Cardiac fibroblast (primary cell): ENCODE data around the gene WDR33.

Experiments
- DNase-seq, 2 donors: peaks; one replicate each; pipeline versions ENCODE4 v3.0.0 to v3.0.0-alpha.2; 2010; ENCODE audit warnings: low read depth in 2 of 2
- H3K4me3 ChIP-seq, 2 donors: replicated peaks in 1 of 2; 1 replicate in 1 of 2; 2 replicates in 1 of 2; pipeline ENCODE4 v1.5.1; 2011; ENCODE audit warnings: low read depth in 2 of 2, low read length in 2 of 2, mild to moderate bottlenecking in 2 of 2, moderate library complexity in 1 of 2
- TF ChIP-seq, protein P1 (sequence below): IDR thresholded peaks from one replicate; pipeline ENCODE4 v1.5.1; 2011; ENCODE audit warnings: low read depth, mild to moderate bottlenecking, low read length, inconsistent platforms

The WDR33 gene

DNA sequence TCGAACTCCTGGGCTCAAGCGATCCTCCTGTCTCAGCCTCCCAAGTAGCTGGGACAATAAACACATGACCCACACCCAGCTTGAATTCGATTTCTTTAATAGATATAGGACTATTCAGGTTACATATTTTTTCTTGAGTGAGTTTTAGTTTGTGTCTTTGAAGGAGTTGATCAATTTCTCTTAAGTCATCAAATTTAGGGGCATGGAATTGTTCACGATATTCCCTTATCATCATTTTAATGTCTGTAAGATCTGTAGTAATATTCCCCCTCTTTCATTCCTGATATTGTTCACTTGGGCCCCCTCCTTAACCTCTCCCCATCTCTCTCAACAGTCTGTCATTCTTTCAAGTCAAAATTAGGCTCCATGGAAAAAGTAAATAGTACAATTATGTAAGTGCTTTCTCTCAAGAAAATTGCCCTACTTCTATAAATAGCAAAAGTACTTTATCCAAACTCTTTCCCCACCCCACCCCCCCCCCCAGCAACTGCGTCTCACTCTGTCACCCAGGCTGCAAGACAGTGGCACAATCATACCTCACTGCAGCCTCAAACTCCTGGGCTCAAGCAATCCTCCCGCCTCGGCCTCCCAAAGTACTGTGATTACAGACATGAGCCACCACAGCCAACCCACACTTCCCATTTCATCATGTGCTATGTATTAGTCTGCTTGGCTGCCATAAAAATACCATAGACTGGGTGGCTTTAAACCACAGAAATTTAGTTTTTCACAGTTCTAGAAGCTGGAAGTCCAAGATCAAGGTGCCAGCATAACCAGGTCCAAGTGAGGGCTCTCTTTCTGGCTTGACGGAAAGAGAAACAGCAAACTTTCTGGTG is 20.1 kb downstream of the WDR33 start:
- no peak for DNase-seq
- TF ChIP-seq, protein P1, sequence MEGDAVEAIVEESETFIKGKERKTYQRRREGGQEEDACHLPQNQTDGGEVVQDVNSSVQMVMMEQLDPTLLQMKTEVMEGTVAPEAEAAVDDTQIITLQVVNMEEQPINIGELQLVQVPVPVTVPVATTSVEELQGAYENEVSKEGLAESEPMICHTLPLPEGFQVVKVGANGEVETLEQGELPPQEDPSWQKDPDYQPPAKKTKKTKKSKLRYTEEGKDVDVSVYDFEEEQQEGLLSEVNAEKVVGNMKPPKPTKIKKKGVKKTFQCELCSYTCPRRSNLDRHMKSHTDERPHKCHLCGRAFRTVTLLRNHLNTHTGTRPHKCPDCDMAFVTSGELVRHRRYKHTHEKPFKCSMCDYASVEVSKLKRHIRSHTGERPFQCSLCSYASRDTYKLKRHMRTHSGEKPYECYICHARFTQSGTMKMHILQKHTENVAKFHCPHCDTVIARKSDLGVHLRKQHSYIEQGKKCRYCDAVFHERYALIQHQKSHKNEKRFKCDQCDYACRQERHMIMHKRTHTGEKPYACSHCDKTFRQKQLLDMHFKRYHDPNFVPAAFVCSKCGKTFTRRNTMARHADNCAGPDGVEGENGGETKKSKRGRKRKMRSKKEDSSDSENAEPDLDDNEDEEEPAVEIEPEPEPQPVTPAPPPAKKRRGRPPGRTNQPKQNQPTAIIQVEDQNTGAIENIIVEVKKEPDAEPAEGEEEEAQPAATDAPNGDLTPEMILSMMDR = no peak
- H3K4me3 ChIP-seq = no peak overlapping the region

DNA sequence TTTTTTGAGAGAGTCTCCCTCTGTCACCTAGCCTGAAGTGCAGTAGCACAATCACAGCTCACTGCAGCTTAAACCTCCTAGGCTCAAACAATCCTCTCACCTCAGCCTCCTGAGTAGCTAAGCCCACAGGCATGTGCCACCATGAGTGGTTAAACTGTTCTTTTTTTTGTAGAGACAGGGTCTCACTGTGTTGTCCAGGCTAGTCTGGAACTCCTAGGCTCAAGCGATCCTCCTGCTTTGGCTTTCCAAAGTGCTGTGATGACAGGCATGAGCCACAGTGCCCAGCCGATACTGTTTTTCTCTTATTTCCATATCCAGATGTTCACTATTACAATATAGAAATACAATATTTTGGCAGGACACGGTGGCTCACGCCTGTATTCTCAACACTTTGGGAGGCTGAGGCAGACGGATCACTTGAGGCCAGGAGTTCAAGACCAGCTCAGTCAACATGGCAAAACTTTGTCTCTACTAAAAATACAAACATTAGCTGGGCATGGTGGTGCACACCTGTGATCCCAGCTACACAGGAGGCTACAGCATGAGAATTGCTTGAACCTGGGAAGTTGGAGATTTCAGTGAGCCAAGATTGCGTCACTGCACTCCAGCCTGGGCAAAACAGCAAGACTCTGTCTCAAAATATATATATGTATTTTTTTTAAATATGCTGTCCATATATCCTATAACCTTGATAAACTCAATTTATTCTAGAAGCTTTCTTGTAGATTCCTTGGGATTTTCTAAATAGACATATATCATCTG is 24.7 kb downstream of the WDR33 start:
- TF ChIP-seq, protein P1 = no peak
- H3K4me3 ChIP-seq = no peak overlapping the region
- no peak for DNase-seq

DNA sequence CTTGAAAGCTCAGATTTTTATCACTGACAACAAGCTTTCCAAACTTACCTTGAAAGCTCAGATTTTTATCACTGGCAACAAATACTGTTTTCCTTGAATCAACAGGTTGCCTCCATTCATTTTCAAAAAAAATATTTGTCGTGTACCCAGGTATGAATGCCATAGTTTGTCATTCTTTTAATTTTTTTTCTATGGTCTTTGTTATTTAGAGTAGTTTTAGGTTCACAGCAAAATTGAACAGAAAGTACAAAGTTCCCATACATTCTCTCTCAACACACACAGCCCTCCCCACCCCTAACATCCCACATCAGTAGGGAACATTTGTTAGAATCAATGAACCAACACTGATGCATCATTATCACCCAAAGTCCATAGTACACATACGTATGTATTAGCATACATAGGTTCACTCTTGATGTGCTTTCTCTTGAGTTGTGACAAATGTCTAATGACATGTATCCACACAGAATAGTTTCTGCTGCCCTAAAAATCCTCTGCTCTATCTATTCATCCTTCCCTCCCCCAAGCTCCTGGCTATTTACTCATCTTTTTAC is 25.9 kb downstream of the WDR33 start:
- no peak for DNase-seq
- H3K4me3 ChIP-seq = no peak overlapping the region
- TF ChIP-seq, protein P1 = no peak

DNA sequence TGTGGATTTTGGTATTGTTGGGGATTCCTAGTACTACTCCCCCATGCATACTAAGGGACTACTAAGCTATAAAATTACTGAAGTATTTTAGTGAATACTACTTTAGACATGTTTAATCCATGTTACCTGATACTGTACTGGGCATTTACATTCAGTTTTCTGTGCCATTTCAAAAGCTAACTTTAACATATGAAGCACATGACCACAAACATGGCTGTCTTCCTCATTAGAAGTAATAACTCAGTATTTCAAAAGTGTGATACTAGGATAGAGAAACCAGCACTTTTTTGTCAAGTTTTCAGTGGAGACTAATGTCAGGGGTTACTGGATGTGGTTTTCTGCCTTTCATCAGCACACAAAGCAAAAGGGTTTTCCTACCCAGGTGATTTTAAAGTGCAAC is 27.9 kb downstream of the WDR33 start:
- no peak overlapping the region for H3K4me3 ChIP-seq
- no peak for DNase-seq
- TF ChIP-seq, protein P1 = no peak

DNA sequence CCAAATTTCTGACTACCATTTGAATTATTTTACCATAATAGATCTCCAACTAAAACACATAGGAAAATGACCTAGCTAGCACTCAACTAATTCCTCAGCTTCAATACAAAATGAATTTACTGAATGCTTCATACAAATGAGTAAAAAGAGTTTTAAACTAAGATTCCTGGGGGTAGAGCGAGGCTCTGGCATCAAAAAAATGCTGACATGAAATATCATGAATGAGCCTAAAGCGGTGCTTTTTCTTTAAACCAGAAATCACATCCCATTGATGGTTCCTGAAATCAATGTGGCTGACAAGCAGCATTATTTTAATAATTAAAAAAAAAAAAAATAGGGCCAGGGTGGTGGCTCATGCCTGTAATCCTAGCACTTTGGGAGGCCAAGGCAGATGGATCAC is 32.1 kb downstream of the WDR33 start:
- H3K4me3 ChIP-seq = no peak overlapping the region
- TF ChIP-seq, protein P1 = no peak
- DNase-seq = no peak

DNA sequence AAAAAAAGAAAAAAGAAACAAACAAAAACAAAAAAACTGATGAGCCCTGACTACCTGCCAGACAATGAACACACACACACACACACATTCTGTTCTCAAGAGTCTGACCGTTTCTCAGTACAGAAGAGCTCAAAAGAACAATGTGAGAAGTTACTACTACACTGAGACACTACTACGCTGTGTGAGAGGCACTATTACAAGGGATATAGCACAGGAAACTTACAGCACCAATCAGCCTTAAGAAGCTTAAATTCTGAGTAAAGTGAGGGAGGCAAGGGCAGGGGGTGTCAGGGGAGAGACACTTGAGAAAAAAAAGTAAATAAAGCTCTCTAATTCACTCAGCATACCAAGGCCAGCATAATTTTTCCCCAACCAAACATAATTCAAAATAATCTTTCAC is 32.5 kb downstream of the WDR33 start:
- TF ChIP-seq, protein P1 = no peak
- no peak overlapping the region for H3K4me3 ChIP-seq
- DNase-seq = no peak
